Stimulated activated CD4-positive, alpha-beta T cell treated with anti-CD3 and anti-CD28 coated beads, Interleukin-1b, Interleukin-23, amount 100 ng/mL, for 4 hours (primary cell): ENCODE data around the gene GATA6.

Experiments used
- DNase-seq, 2 donors: peaks; one replicate each; pipeline ENCODE4 v3.0.0-alpha.2; 2020; ENCODE audit warnings: low read depth in 2 of 2

GATA6 gene

DNA sequence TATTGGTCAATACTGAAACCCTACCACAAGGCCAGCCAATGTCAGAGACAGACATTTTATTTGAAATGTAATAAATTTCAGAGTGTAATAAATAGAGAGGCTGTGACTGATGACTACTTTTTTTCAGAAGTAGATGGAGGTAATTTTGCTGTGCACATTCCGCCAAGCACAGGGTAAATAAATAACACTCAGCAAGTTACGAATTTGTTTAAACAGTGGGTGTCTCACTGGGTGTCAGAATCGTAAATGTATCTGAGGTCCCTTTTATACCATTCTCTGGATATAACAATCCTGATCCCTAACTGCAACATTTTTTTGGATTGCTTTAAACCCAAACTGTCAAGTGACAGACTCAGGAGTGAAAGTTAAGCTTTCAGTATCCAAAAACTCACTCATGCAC lies 74.1 kb downstream of the GATA6 start:
- no peak for DNase-seq

DNA sequence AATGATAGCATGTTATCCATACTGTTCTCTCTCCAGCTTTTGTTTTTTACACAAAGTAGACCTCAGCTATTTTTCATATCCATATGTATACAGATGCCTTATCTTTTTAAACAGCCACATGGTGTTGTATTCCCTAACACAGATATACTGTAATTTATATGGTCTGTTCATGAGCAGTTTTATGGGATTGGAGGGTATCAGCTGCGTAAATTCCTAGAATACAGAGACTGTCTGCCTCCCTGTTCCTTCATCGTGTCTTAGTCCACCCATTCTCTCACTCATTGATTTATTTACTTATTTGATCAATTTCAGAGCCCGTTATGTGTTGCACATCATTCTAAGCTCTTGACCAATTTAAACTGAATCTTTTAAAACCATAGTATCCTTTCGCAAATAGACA lies 80.6 kb downstream of the GATA6 start:
- DNase-seq: no peak

DNA sequence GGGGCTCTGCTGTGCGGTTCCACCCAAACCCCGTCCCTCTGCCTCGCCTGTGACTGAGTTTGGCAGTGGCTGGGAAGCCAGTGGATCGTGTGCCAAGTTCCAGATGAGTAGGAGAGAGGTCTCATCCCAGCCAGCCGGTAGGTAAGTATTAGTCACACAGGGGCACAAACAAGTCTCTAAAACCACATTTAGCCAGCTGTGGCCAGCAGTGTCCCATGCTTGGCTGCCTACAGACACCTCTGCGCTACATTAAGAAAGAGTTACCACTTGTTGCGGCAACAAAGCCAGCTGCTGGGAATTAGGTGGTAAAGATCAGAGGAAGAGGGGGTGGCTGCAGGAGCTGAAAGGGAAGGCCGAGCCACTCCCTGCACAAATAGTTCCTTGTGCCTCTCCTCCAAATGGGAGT lies 81.2 kb downstream of the GATA6 start:
- DNase-seq: no peak
